WERI-Rb-1 (cell line): ENCODE results near the gene LORICRIN.
"Not testable (repeated sequence)": the region's sequence is repeated elsewhere in the genome, so short reads cannot be mapped to it uniquely, and the experiment has no call there.

ENCODE experiments used
- DNase-seq: peaks from one replicate; pipeline ENCODE4 v3.0.0-alpha.2; 2020
- H3K27ac ChIP-seq: fragments of 250-450 bp; sonication (Bioruptor Pico); 2 replicates; pipeline ENCODE4 v1.5.1; 2020; ENCODE audit warnings: mild to moderate bottlenecking, moderate library complexity
- H3K27me3 ChIP-seq: fragments of 250-450 bp; sonication (Bioruptor Pico); 2 replicates; pipeline ENCODE4 v1.5.1; 2021; ENCODE audit warnings: mild to moderate bottlenecking, low read depth, moderate library complexity; ENCODE audit not compliant: insufficient read depth, severe bottlenecking
- H3K36me3 ChIP-seq: fragments of 250-450 bp; sonication (Bioruptor Pico); 2 replicates; pipeline ENCODE4 v1.5.1; 2020; ENCODE audit warnings: mild to moderate bottlenecking, moderate library complexity
- H3K4me3 ChIP-seq: 2 replicates; pipeline ENCODE4 v1.5.1; 2011; ENCODE audit warnings: low read depth, mild to moderate bottlenecking, control low read depth, low read length
- H3K9me3 ChIP-seq: fragments of 250-450 bp; sonication (Bioruptor Pico); 2 replicates; pipeline ENCODE4 v1.5.1; 2021; ENCODE audit warnings: mild to moderate bottlenecking, moderate library complexity; ENCODE audit not compliant: severe bottlenecking
- TF ChIP-seq, protein P1 (sequence below): IDR thresholded peaks from 2 replicates; pipeline ENCODE4 v1.5.1; 2011; ENCODE audit warnings: low read depth, mild to moderate bottlenecking, control low read depth, inconsistent platforms, low read length

The LORICRIN gene

DNA sequence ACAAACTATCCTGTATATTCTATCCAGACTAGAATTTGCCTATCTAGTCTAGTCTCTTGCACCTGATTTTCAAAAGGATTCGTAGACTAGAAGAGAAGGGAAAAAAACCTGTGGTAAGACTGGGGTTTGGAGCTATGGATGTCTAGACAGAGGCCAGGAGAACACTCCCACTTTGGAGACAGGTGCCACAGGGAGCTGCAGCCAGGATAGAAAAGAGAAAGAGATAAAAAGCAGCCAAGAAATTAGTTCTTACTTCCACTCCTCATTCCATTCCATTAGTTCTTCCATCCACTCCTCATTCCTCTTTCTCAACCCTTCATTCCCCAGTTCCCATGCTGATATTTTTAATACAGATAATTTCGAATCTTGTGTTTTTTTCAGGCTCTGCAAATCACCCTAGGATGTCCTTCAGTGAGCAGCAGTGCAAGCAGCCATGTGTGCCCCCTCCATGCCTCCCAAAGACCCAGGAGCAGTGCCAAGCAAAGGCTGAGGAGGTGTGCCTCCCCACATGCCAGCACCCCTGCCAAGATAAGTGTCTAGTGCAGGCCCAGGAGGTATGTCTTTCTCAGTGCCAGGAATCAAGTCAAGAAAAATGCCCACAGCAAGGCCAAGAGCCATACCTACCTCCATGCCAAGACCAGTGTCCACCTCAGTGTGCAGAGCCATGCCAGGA lies 41.6 kb upstream of the LORICRIN start:
- no peaks in the 10 kb centered on the region for H3K9me3 ChIP-seq
- H3K27me3 ChIP-seq = no peaks in the 10 kb centered on the region
- no peak overlapping the region for H3K27ac ChIP-seq
- no peak for DNase-seq
- TF ChIP-seq, protein P1, sequence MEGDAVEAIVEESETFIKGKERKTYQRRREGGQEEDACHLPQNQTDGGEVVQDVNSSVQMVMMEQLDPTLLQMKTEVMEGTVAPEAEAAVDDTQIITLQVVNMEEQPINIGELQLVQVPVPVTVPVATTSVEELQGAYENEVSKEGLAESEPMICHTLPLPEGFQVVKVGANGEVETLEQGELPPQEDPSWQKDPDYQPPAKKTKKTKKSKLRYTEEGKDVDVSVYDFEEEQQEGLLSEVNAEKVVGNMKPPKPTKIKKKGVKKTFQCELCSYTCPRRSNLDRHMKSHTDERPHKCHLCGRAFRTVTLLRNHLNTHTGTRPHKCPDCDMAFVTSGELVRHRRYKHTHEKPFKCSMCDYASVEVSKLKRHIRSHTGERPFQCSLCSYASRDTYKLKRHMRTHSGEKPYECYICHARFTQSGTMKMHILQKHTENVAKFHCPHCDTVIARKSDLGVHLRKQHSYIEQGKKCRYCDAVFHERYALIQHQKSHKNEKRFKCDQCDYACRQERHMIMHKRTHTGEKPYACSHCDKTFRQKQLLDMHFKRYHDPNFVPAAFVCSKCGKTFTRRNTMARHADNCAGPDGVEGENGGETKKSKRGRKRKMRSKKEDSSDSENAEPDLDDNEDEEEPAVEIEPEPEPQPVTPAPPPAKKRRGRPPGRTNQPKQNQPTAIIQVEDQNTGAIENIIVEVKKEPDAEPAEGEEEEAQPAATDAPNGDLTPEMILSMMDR = no peak
- H3K36me3 ChIP-seq = no peaks in the 10 kb centered on the region
- H3K4me3 ChIP-seq = no peak overlapping the region

DNA sequence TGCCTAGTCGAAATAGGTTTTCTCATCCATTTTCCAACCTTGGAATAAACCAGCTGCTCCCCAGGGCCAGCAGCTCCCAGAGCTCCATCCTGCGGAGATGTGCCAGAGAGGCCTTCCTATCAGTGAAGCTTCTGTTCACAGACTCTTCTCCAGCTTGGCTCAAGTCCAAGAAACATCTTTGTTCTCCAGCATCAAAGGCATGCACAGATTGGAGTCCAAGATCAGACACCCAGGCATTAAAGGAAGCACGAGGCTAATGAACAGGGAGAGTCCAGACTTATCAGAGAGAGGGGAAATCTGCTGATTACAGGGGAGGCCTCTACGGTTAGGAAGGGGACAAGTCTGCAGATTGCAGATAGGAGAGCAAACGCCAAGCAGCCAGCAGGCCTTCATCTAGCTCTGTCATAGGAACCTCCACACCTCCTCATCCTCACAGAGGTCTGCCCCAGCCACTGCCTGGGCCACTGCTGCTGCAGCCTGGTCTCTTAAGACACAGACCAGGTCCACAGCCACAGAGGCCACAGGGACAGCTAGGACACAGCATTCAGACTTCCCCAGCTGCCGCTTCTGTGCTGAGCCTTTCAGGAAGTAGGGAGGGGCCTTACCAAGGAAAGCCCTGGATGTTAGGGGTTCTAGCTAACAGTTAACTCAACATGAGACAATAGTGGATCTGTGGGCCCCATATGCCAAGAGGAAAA lies 38.7 kb upstream of the LORICRIN start:
- H3K4me3 ChIP-seq = no peak overlapping the region

DNA sequence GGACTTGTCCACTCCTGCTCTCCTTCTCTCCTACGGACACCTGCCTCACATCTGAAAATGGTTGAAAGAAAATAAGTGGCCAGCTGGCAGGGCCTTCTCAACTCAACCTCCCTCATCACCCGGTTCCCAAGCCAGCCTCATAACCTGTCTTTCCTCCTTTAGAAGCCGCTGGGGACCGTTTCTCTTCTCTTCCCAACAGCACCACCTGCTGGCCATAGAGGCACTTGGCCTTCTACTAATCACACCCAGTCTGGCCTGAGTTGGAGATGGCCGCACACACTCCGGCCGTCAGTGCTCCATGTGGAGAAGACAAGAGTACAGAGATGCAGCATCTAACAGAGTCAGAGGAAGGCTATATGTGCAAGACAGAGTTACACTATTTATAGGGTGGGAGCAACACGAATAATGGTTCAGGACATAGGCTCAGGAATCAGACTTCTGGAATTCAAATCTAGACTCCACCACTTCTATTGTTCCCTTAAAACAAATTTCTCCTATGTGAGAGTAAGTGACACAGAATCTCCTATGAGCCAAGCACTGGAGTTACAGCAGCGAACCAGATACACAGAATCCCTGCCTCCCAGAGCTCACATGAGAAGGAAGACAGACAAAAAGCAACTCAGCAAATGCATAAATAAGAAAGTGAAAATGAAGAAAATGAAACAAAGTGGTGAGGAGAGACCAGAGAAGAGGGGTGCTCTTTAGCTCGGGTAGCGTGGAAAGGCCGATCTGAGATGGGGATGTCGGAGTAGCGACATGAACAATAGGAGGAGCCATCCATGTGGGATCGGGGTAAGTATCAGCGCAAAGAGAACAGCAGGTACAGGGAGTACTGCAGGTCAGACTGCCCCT lies 36.2 kb upstream of the LORICRIN start:
- H3K36me3 ChIP-seq, H3K27me3 ChIP-seq: not testable (repeated sequence)
- TF ChIP-seq, protein P1 = peak; percentile 80

More for the DNA sequence above, 38.7 kb upstream of the LORICRIN start:
- Histone ChIP-seq H3K36me3 (no peaks in the 10 kb centered on the region), H3K27me3 (no peaks in the 10 kb centered on the region), H3K27ac (no peak overlapping the region), H3K9me3 (no peaks in the 10 kb centered on the region)
- TF ChIP-seq, protein P1 = no peak
- peak; percentile 52 for DNase-seq

DNA sequence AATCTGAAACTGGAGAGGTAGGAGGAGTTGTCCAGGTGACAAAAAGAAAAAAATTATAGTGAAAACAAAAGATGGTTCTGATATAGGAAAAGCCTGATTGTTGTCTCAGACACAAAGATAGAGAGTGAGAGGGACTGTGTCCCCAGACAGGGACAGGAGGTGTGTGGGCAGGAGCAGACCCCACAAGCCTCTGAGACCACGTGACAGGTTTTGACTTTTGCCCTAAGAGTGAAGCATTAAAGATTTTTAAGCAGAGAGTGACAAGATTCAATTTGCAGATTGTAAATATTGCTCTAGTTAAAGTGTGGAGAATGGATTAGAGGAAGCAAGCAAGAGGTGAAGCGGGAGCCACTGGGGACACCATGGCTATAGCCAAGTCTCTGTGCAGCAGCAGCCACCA lies 31.7 kb upstream of the LORICRIN start:
- Histone ChIP-seq H3K36me3 (no peaks in the 10 kb centered on the region), H3K27me3 (no peaks in the 10 kb centered on the region), H3K27ac (no peak overlapping the region), H3K9me3 (no peaks in the 10 kb centered on the region), H3K4me3 (no peak overlapping the region)
- DNase-seq = no peak
- TF ChIP-seq, protein P1 = no peak

More for the DNA sequence above, 36.2 kb upstream of the LORICRIN start:
- DNase-seq = peak; percentile 95
- H3K9me3 ChIP-seq, H3K27ac ChIP-seq, H3K4me3 ChIP-seq: not testable (repeated sequence)

DNA sequence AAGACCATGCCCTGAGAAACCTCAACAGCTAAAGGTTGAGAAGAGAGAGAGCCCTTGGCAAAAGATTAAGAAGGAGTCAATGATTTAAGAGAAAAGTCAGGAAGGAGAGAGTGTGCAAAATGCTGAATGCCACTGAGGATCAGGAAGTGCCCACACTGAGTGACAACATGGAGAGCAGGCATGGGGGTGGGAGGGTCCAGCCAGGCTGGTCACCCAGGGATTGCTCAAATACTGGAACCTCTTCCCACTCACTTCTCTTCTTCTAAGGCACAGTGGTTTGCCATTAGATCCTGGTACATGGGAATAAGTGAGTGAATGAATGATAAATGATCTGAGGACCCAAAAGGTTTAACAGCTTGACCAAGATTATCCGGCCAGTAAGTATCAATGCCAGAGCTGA lies 31.0 kb upstream of the LORICRIN start:
- Histone ChIP-seq H3K27me3 (no peaks in the 10 kb centered on the region), H3K27ac (no peak overlapping the region), H3K4me3 (no peak overlapping the region), H3K9me3 (no peaks in the 10 kb centered on the region), H3K36me3 (no peaks in the 10 kb centered on the region)
- no peak for DNase-seq
- TF ChIP-seq, protein P1 = no peak
